Renal pelvis (tissue), 4 donors: ENCODE results near the gene SSR1. TPM values are rescaled to one million over a fixed set of nuclear protein-coding genes. Genes with fewer than 3 reads are reported as not detected.

Experiments
- DNase-seq: peaks from one replicate; pipeline ENCODE4 v3.0.0-alpha.2; 2013
- polyA plus RNA-seq, 3 donors: library from polyadenylated mRNA; unstranded; fragments of 120-200 nt; gene quantifications; one replicate each; pipeline ENCODE4 v1.2.1, GENCODE V29; 2013; ENCODE audit not compliant: insufficient read length in 3 of 3

Gene SSR1
- polyA plus RNA-seq, 3 donors: 109 to 135 (median 123) TPM

- DNase-seq: no peak
Observed at GRCh38 chr6:7242835-7243178, 70.2 kb downstream of the SSR1 start.

- DNase-seq: peak; percentile 73
Observed at GRCh38 chr6:7241709-7242645, 71.0 kb downstream of the SSR1 start.

- no peak for DNase-seq
Observed at GRCh38 chr6:7241160-7241559, 71.8 kb downstream of the SSR1 start.

- no peak for DNase-seq
Observed at GRCh38 chr6:7240351-7240750, 72.6 kb downstream of the SSR1 start.

- no peak for DNase-seq
Observed at GRCh38 chr6:7239590-7239948, 73.4 kb downstream of the SSR1 start.

- DNase-seq: peak; percentile 82
Observed at GRCh38 chr6:7238900-7239589, 74.0 kb downstream of the SSR1 start.

- no peak for DNase-seq
Observed at GRCh38 chr6:7238526-7238899, 74.5 kb downstream of the SSR1 start.

- no peak for DNase-seq
Observed at GRCh38 chr6:7237653-7238188, 75.3 kb downstream of the SSR1 start.

- DNase-seq: no peak
Observed at GRCh38 chr6:7236306-7237209, 76.4 kb downstream of the SSR1 start.

GRCh38 chr6:7235712-7236305 is 77.2 kb downstream of the SSR1 start:
- no peak for DNase-seq

GRCh38 chr6:7234547-7234946 is 78.5 kb downstream of the SSR1 start:
- no peak for DNase-seq

GRCh38 chr6:7232351-7232750 is 80.6 kb downstream of the SSR1 start:
- DNase-seq: no peak

GRCh38 chr6:7230956-7231713 is 81.9 kb downstream of the SSR1 start:
- DNase-seq: no peak

GRCh38 chr6:7230327-7230691 is 82.7 kb downstream of the SSR1 start:
- no peak for DNase-seq

GRCh38 chr6:7229376-7230326 is 83.3 kb downstream of the SSR1 start:
- no peak for DNase-seq

- no peak for DNase-seq
Observed at GRCh38 chr6:7228662-7229375, 84.2 kb downstream of the SSR1 start.

- DNase-seq: no peak
Observed at GRCh38 chr6:7224731-7225130, 88.3 kb downstream of the SSR1 start.

- no peak for DNase-seq
Observed at GRCh38 chr6:7222197-7222596, 90.8 kb downstream of the SSR1 start.

- DNase-seq: no peak
Observed at GRCh38 chr6:7219310-7219709, 93.7 kb downstream of the SSR1 start.
